Renal cortical epithelial cell (primary cell): Measurements from ENCODE around the gene PPP6R3. TPM values are rescaled to one million over a fixed set of nuclear protein-coding genes. Genes with fewer than 3 reads are reported as not detected.

ENCODE experiments used
- total RNA-seq: library from RNA; depleted of rRNA; stranded (reverse); fragments of >200 nt; gene quantifications from 2 replicates; pipeline ENCODE4 v1.2.3, GENCODE V29; 2014

Gene PPP6R3
- total RNA-seq, 1 donor from 2014 or later, result 164 TPM

Other genes with a start within 250 kb of the PPP6R3 start
- gene KMT5B, start 247.5 kb upstream of the PPP6R3 start, total RNA-seq, result 19.6 and 52.2 TPM in 2 replicates
- 13.5 and 20.8 TPM in 2 replicates for gene C11orf24, start 188.8 kb upstream of the PPP6R3 start, total RNA-seq
- gene LRP5, start 148.2 kb upstream of the PPP6R3 start, total RNA-seq, result 16.8 and 58.6 TPM in 2 replicates
- gene GAL, start 223.8 kb downstream of the PPP6R3 start, total RNA-seq, result 0.87 TPM in 1 of 2 replicates, not detected in the other